NCI-H2227 treated with DMSO at 0.1 percent for 48 hours (cell line): ENCODE measurements around the gene ANXA11.
"Not testable (repeated sequence)": the region's sequence is repeated elsewhere in the genome, so short reads cannot be mapped to it uniquely, and the experiment has no call there.

Source experiments
- DNase-seq: peaks from one replicate; lab custom pipeline; 2025; lab: John Stamatoyannopoulos, UW

The ANXA11 gene

DNA sequence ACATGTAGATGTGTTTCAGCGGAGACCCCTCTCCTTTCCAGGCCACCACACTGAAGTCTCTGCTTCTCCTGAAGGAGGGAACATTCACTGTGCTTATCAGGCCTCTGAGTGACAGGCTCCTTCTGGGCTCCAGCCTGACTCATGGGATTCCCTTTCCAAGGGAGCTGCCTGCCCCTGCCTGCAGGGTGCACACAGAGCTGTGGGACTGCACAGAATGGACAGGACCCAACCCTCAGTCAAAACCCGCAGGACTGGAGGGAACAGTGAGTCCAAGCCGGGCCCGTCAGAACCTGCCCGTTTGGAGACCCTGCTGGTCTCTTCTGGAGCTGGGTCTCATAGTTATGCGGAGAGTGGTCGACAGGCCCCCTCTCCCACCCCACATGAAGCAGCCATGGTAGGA is 40.2 kb downstream of the ANXA11 start:
- DNase-seq = no peak

DNA sequence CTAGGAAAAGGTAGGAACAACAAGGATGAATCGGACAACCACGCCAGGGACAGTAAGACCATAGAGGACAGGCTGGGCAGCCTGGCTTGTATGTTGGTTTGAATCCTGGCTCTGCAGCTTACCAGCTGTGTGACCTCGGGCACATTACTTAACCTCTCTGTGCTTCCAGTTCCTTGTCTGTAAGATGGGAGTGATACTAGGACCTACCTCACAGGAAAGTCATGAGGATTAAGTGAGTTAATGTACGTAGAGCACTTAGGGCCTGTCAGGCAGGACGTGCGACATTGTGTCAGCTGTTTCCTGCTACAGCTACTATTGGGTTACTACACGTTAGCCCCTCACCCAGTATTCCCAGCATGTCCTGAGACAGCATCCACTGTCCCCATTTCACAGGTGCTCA is 40.7 kb downstream of the ANXA11 start:
- DNase-seq = no peak

DNA sequence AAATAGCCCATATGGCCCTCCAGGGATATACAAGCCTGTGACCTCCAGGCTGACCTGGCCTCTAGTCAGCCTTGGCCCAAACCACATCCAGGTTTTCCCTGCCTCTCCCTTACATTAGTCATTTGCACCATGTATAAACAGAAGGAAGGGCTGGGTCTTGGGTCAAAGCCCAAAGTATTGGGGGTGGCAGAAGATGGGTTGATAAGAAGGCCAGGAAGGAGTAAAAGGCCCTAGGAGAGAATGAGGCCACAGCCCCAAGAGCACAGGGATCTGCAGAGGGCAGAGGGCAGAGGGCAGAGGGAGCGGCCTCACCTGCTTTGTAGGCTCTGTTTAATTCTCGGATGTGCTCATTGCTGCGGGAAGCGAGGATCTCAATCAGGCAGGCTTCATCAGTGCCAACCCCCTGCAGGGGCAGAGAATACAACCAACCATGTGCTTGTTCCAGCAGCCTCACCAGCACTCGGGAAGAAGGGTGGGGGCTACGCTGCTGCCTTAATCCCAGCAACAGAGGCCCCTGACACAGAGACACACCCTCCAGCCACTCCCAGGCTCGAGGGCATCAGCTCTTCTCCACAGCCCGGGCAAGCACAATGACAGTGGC is 41.5 kb downstream of the ANXA11 start:
- no peak for DNase-seq

DNA sequence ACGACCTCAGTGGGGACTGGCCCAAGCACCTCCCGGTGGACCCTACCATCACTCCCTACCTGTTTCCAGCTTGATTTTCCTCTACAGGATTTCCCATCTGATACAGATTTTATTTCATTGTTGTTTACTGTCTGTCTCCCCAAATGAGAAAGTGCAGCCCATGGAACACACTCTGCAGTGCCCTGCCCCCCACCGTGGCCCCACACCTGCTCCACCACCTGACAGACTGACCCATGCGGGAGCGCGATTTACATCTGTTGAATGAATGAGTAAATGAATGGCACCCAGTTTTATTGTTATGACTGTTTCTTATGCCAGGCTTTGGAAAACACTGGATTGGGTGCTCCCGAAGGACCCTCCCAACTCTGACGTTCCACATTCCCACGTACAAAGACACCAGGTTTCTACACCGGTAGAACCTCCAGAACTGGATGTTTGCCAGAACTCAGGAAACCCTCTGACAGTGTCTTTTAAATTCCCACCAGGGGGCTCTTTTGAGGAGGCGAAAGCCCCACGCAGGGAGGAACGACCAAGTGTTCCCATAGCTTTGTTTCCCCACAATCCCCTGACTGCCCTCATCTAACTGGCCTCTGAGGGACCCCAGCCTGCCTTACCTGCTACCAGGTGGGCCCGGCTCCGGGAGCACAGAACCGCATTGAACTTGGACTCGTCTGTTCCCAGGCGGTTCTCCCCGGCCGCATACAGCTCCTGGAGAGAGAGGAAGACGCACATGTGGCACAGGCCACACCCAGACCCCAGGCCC is 43.8 kb downstream of the ANXA11 start:
- DNase-seq = no peak

DNA sequence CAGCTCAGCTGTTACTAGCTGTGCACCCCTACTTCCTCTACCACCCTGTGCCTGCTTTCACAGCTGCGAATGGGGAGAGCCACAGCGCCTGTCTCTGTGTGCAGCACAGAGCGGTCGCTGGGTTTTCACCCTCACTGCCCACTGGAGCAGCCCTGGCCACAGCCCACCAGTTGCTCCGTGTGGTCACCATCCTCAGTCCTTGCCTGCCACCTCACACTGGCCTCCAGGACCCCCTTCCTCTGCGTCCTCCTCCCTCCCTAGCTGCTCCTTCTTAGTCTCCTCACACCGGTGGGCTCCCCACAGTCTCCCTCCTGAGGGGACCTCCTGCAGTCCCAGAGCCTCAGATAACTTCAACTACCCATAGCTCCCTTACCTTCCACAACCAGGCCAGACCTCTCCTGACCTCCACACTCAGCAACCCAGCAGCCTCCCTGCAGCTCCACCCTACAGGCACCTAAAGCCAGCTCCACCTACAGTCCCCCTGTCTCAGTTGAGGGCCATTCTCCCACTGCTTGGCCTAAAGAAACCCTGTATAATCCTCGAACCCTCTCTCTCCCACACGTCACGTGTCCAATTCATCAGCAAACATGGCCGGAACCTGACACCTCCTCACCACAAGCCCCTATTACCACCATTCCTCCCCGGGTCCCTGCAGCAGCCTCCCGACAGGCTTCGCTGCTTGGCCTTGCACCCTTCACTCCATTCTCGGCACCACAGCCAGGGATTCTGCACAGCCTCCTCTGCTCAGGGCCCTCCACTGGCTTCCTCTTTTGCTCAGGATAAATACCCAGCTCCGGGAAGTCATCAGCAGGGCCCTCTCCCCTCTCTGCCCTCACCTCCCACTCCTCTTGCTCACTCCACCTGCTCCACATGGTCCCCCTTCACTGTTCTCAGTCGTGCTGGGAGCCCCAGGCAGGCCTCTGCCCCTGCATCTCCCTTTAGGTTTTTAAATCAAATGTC is 44.7 kb downstream of the ANXA11 start:
- no peak for DNase-seq

DNA sequence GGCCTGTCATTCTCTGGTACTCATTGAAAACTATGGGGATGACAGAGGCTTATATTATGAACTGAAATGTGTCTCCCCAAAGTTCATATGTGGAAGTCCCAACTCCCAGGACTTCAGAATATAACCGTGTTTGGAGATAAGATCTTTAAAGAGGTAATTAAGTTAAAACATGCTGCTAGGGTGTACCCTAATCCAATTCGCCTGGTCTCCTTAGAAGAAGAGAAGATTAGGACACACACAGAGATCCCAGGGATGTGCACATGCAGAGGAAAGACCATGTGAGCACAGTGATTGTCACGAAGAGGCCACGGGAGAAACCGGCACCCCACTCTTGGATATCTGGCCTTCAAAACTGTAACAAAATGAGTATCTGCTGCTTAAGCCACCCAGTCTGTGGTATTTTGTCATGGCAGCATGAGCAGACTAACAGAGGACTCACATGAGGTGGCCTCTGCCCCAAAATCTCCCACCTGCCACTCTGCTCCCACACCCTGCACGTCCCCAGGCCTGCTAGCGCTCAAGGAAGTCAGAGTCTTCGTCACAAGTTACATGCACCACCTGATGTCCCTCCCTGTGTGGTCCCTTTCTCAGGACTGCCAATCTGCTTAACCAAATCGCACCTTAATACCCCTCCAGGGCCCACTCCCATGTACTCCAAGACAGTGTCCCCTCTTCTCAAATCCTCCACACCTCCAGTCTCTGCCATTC is 46.0 kb downstream of the ANXA11 start:
- no peak for DNase-seq

DNA sequence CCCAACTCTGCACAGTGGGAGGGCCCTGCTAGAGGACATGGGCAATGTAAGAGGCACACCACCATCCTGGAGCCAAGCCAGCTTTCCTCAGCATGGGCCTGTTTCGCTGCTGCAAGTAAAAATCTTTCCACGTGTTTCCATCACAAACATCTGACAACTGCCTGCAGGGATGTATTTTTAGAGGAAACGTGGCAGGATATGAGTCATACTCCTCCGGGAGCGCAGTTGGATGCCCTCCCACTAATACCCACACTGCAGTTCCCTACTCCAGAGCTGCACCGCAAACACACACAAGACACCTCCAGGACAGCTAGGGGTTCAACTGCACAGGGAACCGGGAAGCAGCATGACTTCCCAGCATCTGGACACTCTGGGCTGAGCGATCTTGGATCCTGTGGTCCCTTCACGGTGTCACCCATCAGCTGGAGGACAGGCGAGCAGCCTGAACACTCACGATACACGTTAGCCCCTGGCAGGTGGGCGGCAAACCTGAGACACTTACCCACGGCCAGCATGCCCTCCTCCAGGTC is 46.7 kb downstream of the ANXA11 start:
- DNase-seq = no peak

DNA sequence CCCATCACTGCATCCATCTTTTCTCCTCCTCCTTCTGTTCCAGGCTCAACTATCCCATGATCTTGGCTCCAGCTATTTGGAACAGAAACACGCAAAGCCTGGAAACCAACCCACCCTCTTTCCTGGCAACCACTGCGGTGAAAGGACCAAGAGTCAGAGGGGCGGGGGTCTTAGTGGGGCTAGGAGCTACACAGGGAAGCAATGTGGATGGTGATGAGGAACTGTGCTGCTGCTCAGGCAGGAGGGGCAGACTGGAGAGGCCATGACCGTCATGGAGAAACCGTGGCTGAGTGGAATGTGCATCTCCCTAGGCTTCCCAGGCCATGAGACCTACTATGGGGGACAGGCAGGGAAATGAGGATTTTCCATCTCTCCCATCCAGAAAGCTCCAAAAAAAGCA is 47.2 kb downstream of the ANXA11 start:
- no peak for DNase-seq

DNA sequence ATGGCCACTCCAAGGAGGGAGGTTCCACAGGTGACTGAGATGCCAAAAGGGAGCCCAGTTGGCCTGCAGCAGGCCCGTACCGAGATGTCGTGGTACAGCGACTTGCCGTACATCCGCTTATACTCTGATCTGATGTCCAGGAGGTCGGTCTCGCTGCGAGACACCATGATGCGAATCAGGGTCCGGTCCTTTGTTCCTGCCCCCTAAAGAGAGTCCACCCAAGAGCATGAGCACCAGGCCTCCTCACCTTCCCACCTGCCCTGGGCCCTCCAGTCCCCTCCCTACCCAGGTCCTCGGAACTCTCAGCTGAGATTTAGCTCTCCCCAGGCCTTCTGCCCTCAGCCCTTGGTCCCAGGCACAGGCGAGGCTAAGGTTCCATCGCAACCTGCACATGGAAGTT is 47.8 kb downstream of the ANXA11 start:
- no peak for DNase-seq

DNA sequence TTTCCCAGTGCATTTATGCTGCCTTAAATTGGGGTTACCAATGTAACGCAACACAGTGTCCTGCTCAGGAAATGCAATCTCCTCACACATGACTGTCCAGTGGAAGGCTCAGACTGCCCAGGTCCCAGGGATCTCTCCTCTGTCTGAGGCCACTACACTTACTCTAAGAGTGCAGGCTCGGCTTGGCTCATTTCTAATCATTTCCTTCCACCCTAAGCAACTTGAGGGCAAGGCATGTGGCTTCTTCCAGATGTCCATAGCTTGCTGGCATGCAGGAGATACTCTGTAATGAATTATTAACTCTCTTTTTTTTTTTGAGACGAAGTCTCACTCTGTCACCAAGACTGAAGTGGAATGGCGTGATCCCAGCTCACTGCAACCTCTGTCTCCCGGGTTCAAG is 49.1 kb downstream of the ANXA11 start:
- no peak for DNase-seq

DNA sequence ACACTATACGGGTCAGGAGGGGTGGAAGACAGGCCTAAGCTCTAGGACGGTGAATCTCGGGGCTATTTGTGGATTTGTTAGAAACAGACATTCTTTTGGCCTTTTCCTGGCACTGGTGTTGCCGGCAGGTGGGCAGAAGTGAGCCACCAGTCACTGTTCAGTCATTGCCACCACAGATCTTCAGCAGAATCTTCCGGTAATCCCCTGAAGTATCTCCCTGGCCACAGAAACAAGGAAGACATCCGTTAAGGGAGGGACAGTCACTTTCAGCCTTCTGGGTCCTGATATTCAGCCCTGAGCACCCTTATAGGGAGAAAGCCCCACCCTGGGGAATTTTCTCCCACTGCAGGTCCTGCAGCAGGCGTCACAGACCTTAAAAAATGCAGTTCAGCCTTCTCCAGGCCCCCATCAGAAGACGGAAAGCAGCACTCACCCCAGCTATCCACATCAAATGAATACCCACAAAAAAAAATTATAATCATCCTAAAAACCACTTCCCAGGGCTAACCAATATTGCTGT is 49.6 kb downstream of the ANXA11 start:
- no peak for DNase-seq

DNA sequence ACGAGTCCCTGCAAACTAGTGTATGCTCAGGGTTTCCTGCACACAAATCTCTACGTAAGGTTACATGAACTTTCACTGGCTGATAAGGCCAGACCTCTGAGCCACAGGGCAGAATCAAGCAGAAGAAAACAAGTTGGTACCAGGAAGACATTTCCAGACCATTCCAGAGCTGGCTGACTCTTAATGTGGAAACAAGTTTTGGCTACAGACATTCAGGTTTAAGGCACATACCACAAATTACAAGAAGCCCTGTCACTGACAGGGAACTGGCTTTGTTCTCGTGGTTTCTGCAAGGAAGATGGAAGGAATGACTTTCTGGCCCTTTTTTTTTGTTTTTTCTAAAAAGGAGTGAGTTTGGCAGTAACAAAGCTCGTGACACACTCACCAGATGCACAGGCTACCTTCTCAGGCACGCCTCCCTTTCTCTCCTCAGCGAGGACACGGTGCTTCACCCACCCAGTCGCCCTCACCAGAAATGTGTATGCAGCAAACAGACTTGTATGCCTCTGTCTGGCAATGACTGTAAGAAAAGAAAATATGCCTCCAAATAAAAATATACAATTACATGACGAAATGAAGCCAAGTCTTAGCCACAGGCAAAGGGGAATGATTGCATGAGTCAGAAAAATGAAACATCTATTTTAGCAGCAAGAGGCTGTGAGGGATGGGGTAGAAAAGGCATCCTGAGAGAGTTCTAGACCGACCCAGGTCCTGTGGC is 50.2 kb downstream of the ANXA11 start:
- no peak for DNase-seq

DNA sequence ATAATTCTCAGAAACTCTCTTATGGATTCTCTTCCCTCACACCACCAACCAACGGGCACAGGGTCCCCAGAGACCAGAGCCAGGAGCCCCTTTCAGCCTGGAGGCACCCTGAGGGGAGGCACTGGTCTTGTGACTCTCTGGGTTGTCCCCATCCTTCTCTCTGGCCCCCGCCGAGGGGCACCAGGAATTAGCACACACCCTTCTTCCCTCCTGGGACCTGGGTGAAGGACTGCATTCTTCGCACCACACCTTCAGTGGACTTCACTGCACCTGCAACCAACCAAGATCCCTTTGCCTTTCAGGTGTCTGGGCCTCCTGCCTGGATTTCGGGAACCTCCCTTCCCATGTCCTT is 50.7 kb downstream of the ANXA11 start:
- DNase-seq = no peak

DNA sequence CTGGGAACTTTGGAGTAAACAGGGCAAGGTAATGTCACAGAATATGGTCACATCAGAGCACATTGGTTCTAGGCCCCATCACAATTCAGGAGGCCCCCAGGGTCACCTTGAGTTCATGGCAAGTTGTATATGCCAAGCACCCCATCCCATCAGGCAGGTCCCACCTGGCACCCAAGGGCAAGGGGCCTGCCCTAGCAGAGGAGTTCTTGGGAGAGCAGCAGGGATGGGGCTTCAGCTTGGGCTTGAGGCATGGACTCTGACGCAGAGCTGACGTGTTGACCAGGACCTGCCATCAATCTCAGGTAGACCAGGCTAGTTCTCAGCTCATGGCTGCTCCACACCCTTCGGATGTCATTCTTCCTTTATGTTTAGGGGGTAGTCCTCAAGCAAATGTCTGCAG is 51.9 kb downstream of the ANXA11 start:
- no peak for DNase-seq

DNA sequence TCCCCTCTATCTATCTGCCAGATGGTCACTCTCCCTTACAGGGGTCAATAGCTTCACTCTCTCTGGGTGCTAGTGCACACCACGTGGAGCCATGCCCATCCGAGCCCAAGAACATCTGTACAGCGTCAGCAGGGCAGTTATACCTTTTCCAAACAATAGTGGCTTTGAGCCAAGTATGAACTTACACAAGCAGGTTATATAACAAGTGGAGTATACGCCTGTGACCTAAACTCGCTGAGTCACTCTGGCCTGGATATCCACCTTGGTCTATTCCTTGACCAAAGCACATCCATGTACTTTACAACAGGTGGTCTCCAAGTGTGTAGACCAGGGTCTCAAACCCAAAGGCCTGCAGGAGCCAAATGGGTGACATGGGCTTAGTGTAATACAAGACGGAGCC is 52.5 kb downstream of the ANXA11 start:
- DNase-seq = no peak

DNA sequence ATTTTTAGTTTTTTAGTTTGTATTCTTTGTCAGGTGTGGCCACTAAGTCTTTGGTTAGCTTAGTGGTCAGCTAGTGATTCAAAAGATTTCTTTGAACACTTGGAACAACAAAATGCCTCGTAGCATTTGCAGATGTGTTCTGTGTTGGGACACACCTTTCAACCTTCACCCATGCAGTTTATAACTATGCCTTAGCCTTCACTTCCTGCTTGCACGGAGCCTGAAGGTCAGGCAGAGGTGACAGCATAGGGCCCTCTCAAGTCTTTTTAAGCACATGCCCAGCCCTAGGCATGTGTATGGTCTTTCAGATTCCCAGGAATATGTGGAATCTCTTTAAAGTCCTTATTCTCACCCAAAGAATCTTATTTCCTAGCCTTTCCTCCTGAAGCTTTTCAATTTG is 55.2 kb downstream of the ANXA11 start:
- DNase-seq = no peak

DNA sequence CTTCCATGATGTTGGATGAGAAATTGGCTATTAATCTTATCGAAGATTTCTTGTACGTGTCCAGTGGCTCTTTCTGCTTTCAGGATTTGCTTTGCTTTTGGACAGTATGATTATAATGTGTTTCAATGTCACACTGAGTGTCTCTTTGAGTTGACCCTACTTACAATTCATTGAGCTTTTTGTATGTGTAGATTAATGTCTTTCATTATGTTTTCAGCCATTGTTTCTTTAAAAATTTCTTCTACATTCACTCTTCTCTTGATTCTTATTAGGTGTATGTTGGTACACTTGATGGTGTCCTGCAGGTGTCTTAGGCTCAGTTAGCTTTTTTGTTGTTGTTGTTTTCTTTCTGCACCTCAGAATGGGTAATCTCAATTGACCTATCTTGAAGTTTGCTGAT is 56.2 kb downstream of the ANXA11 start:
- no peak for DNase-seq

DNA sequence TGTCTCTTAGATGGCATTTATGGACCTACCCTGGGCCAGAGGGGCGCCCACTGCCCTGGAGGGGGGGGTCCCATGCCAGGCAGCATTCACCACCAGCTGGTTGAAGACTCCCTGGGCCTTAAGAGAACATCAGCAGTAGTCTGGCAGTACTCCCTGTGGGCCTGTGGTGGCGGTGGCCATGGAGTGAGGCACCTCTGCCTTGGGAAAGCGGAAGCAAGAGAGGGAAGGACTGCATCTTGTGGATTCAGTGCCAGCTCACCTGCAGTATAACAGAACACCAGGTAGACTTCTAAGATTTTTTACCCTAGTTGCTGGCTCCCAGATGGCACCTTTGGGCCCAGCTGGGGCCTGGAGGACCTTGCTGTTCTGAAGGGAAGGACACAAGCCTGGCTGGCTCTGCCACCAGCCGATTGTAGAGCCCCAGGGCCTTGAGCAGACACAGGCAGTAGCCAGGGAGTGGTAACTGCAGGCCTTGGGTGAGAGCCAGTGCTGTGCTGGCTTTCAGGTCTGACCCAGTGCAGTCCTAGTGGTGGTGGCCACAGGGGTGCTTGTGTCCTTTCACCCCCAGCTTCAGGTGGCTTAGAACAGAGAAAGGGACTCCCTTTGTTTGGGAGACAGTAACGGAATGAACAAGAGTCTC is 57.1 kb downstream of the ANXA11 start:
- no peak for DNase-seq

DNA sequence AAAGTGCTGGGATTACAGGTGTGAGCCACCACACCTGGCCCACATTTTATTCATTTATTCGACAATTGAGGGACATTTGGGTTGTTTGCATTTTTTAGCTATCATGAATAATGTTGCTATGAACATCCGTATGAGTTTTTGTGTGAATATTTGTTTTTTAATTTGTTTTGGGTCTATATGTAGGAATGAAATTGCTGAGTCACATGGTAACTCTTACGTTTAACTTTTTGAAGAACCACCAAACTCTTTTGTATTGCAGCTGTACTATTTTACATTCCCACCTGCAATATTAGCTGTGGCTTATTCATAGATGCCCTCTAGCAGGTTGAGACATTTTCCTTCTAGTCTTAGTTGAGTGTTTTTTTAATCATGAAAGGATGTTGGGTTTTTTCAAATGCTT is 58.4 kb downstream of the ANXA11 start:
- DNase-seq = no peak

DNA sequence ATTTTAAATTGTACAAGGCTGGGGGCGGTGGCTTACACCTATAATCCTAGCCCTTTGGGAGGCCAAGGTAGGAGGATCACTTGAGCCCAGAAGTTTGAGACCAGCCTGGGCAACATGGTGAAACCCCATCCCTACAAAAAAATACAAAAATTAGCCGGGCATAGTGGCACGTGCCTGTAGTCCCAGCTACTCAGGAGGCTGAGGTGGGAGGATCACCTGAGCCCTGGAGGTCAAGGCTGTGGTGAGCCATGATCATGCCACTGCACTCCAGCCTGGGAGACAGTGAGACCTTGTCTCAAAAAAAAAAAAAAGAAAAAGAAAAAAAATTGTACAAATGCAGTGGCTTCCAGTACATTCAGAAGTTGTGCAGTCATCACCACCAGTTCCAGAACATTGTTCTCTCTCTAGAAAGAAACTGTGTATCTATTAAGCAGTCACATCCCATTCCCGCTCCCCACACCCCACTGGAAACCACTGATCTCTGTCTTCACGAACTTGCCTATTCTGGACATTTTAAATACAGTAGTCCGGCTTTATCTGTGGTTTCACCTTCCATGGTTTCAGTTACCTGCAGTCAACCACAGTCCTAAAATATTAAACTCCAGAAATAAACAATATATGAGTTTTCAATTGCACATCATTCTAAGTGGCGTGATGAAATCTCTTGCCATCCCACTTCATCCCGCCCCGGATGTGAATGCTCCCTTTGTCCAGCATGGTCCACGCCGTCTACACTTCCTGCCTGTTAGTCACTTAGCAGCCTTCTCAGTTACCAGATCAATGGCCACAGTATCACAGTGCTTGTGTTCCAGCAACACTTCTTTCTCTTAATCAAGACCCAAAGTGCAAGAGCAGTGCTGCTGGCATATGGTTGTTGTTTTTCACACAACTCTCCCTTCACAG is 59.7 kb downstream of the ANXA11 start:
- not testable (repeated sequence) for DNase-seq
